ENCODE measurements around the gene MYT1.

Gene MYT1

GRCh38 chr20:64211874-64212658 lies 47.8 kb downstream of the MYT1 start:
- peaks cover 4% of the 10 kb centered on the region for H3K27me3 ChIP-seq (ENCODE audit: insufficient read depth, poor library complexity, severe bottlenecking)
- DNase-seq (ENCODE audit: low read depth in 1 of 2, low spot score in 1 of 2) = no peak
- no peak for TF ChIP-seq POLR2AphosphoS5 (IDR thresholded peaks at IDR 0.05; ENCODE audit: low read depth)
- no peak for TF ChIP-seq SPI1 (IDR thresholded peaks at IDR 0.05; ENCODE audit: borderline replicate concordance, low read depth)
- no peak for TF ChIP-seq GABPA (IDR thresholded peaks at IDR 0.05; ENCODE audit: low read depth)
- TF ChIP-seq REST (IDR thresholded peaks at IDR 0.05; ENCODE audit: insufficient replicate concordance, low read depth) = no peak
- no peak for TF ChIP-seq CTCF (IDR thresholded peaks at IDR 0.05; ENCODE audit: insufficient read depth, low read length)
- H3K27ac ChIP-seq (replicated peaks) = no peak overlapping the region
- H3K4me3 ChIP-seq (replicated peaks; ENCODE audit: insufficient read depth, low read length) = no peak overlapping the region

GRCh38 chr20:64212755-64213154 lies 48.5 kb downstream of the MYT1 start:
- no peak for TF ChIP-seq GABPA (IDR thresholded peaks at IDR 0.05; ENCODE audit: low read depth)
- TF ChIP-seq REST (IDR thresholded peaks at IDR 0.05; ENCODE audit: insufficient replicate concordance, low read depth) = no peak
- no peak for TF ChIP-seq CTCF (IDR thresholded peaks at IDR 0.05; ENCODE audit: insufficient read depth, low read length)
- no peak for TF ChIP-seq POLR2AphosphoS5 (IDR thresholded peaks at IDR 0.05; ENCODE audit: low read depth)
- TF ChIP-seq SPI1 (IDR thresholded peaks at IDR 0.05; ENCODE audit: borderline replicate concordance, low read depth) = no peak
- Histone ChIP-seq H3K4me3 (replicated peaks; ENCODE audit: insufficient read depth, low read length) (no peak overlapping the region), H3K27me3 (ENCODE audit: insufficient read depth, poor library complexity, severe bottlenecking) (peaks cover 4% of the 10 kb centered on the region), H3K27ac (replicated peaks) (no peak overlapping the region)
- peak in 1 of 2 experiments; percentile 29 for DNase-seq (ENCODE audit: low read depth in 1 of 2, low spot score in 1 of 2)

- Histone ChIP-seq H3K27me3 (ENCODE audit: insufficient read depth, poor library complexity, severe bottlenecking) (peaks cover 4% of the 10 kb centered on the region), H3K27ac (replicated peaks) (no peak overlapping the region), H3K4me3 (replicated peaks; ENCODE audit: insufficient read depth, low read length) (no peak overlapping the region)
- no peak for DNase-seq (ENCODE audit: low read depth in 1 of 2, low spot score in 1 of 2)
- TF ChIP-seq GABPA (IDR thresholded peaks at IDR 0.05; ENCODE audit: low read depth) (no peak), SPI1 (IDR thresholded peaks at IDR 0.05; ENCODE audit: borderline replicate concordance, low read depth) (no peak), CTCF (IDR thresholded peaks at IDR 0.05; ENCODE audit: insufficient read depth, low read length) (no peak), REST (IDR thresholded peaks at IDR 0.05; ENCODE audit: insufficient replicate concordance, low read depth) (no peak), POLR2AphosphoS5 (IDR thresholded peaks at IDR 0.05; ENCODE audit: low read depth) (no peak)
Observed at GRCh38 chr20:64214113-64214512, 49.9 kb downstream of the MYT1 start.
